HepG2 (cell line): ENCODE results near the gene FBXO44. TPM values are rescaled to one million over a fixed set of nuclear protein-coding genes. Genes with fewer than 3 reads are reported as not detected.
A peak's percentile ranks its signal among the peaks of the same experiment; 100 is the strongest.

ENCODE experiments used
- AGO2 ChIP-seq: fragments of 200-400 bp; formaldehyde crosslinking; optimal IDR thresholded peaks from 2 replicates; pipeline ENCODE3; 2017; ENCODE audit warnings: mild to moderate bottlenecking, low read depth, low read length, moderate library complexity
- ARNT2 ChIP-seq: sonication (generic); formaldehyde crosslinking; IDR thresholded peaks from 2 replicates; pipeline ENCODE4 v1.8.0; 2022; ENCODE audit warnings: mild to moderate bottlenecking, low read depth, missing genetic modification reagents, moderate library complexity
- BHLHE40 ChIP-seq: IDR thresholded peaks from 2 replicates; pipeline ENCODE4 v1.6.1; 2011; ENCODE audit warnings: low read length, improper control_type of control experiment
- CEBPG ChIP-seq: IDR thresholded peaks from 2 replicates; pipeline ENCODE4 v1.6.1; 2016
- FOXC1 ChIP-seq: sonication (generic); formaldehyde crosslinking; IDR thresholded peaks from 2 replicates; pipeline ENCODE4 v1.8.0; 2022; ENCODE audit warnings: mild to moderate bottlenecking, missing genetic modification reagents, borderline replicate concordance
- GMEB1 ChIP-seq: sonication (generic); formaldehyde crosslinking; IDR thresholded peaks from 2 replicates; pipeline ENCODE4 v1.5.1; 2020; ENCODE audit warnings: missing genetic modification reagents, mild to moderate bottlenecking, borderline replicate concordance
- HMGXB4 ChIP-seq, 2 experiments: sonication (generic) in 1 of 2; formaldehyde crosslinking in 1 of 2; IDR thresholded peaks; 2 replicates each; pipeline versions ENCODE4 v1.4.0 to v1.6.1; 2018 to 2020; ENCODE audit warnings: missing genetic modification reagents in 2 of 2, borderline replicate concordance in 1 of 2, low read depth in 1 of 2, mild to moderate bottlenecking in 1 of 2, missing biosample characterization in 1 of 2
- IKZF5 ChIP-seq: IDR thresholded peaks from 2 replicates; pipeline ENCODE4 v1.6.1; 2018; ENCODE audit warnings: missing genetic modification reagents, mild to moderate bottlenecking, missing compliant biosample characterization
- TGIF2 ChIP-seq: IDR thresholded peaks from 2 replicates; pipeline ENCODE4 v1.6.1; 2016; ENCODE audit warnings: control low read depth, missing compliant biosample characterization
- ZBTB7A ChIP-seq: sonication (generic); formaldehyde crosslinking; IDR thresholded peaks from 2 replicates; pipeline ENCODE4 v1.8.0; 2022; ENCODE audit warnings: mild to moderate bottlenecking, missing genetic modification reagents
- ZNF124 ChIP-seq: sonication (generic); formaldehyde crosslinking; IDR thresholded peaks from 2 replicates; pipeline ENCODE4 v1.4.0; 2020; ENCODE audit warnings: missing genetic modification reagents
- ZUFSP ChIP-seq: sonication (generic); formaldehyde crosslinking; IDR thresholded peaks from 2 replicates; pipeline ENCODE4 v1.9.0; 2021; ENCODE audit warnings: missing genetic modification reagents, mild to moderate bottlenecking, borderline replicate concordance
- polyA plus RNA-seq, 8 experiments: library from polyadenylated mRNA; depleted of rRNA in 3 of 8; stranded (reverse) in 7 of 8; unstranded in 1 of 8; fragments of >200 nt; fragmentation: Illumina TruSeq in 4 of 8; extraction: Trizol in 4 of 8; gene quantifications; 2 replicates each; pipeline versions ENCODE4 v1.2.1 to v1.2.3, GENCODE V29; 2011 to 2016; ENCODE audit warnings: low read depth in 4 of 8, missing spikeins in 1 of 8, mixed read lengths in 1 of 8; ENCODE audit not compliant: insufficient read depth in 1 of 8
- total RNA-seq, 5 experiments: library from RNA; depleted of rRNA; stranded (reverse); fragments of >200 nt; fragmentation: Illumina TruSeq; extraction: Trizol; gene quantifications; 2 replicates each; pipeline ENCODE4 v1.2.3, GENCODE V29; 2016; ENCODE audit warnings: low read depth in 1 of 5
- TF ChIP-seq, protein P1 (sequence below): IDR thresholded peaks from 2 replicates; pipeline ENCODE4 v1.6.1; 2016; ENCODE audit warnings: low read depth, borderline replicate concordance
- TF ChIP-seq, protein P2 (sequence below): IDR thresholded peaks from 2 replicates; pipeline ENCODE4 v1.6.1; 2016; ENCODE audit warnings: missing genetic modification reagents, missing compliant biosample characterization
- TF ChIP-seq, protein P3 (sequence below): sonication (generic); formaldehyde crosslinking; IDR thresholded peaks from 2 replicates; pipeline ENCODE4 v1.4.0; 2020; ENCODE audit warnings: mild to moderate bottlenecking, missing genetic modification reagents

The FBXO44 gene
- total and polyA plus RNA-seq, 2 of the 13 experiments (the other 11 are each of a cell fraction or from before 2014, with no cell fraction given) = 22.4 to 27.9 TPM

- TF ChIP-seq ZBTB7A (CRISPR knock-in tag) (no peak), ZNF124 (CRISPR knock-in tag) (0 out of 2 replicates have a peak, but pooled peaks have one; percentile 33), BHLHE40 (0 out of 2 replicates have a peak, but pooled peaks have one; percentile 13), CEBPG (CRISPR knock-in tag) (no peak; the same call in 1 of the 2 replicates), ZUFSP (no peak), TGIF2 (CRISPR knock-in tag) (peak; percentile 38; the same call in 1 of the 2 replicates), HMGXB4 (CRISPR knock-in tag; IDR thresholded peaks at IDR 0.05; ENCODE audit: borderline replicate concordance in 1 of 2, low read depth in 1 of 2) (peak in 1 of 2 experiments; percentile 39; a peak in 1 of 4 replicates), AGO2 (peak; percentile 73), IKZF5 (CRISPR knock-in tag) (no peak), FOXC1 (0 out of 2 replicates have a peak, but pooled peaks have one; percentile 8), GMEB1 (CRISPR knock-in tag) (no peak), ARNT2 (0 out of 2 replicates have a peak, but pooled peaks have one; percentile 11)
- TF ChIP-seq, protein P1, sequence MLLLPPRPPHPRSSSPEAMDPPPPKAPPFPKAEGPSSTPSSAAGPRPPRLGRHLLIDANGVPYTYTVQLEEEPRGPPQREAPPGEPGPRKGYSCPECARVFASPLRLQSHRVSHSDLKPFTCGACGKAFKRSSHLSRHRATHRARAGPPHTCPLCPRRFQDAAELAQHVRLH (CRISPR knock-in tag) = no peak
- TF ChIP-seq, protein P2, sequence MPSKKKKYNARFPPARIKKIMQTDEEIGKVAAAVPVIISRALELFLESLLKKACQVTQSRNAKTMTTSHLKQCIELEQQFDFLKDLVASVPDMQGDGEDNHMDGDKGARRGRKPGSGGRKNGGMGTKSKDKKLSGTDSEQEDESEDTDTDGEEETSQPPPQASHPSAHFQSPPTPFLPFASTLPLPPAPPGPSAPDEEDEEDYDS (CRISPR knock-in tag) = 0 out of 2 replicates have a peak, but pooled peaks have one; percentile 31
- TF ChIP-seq, protein P3, sequence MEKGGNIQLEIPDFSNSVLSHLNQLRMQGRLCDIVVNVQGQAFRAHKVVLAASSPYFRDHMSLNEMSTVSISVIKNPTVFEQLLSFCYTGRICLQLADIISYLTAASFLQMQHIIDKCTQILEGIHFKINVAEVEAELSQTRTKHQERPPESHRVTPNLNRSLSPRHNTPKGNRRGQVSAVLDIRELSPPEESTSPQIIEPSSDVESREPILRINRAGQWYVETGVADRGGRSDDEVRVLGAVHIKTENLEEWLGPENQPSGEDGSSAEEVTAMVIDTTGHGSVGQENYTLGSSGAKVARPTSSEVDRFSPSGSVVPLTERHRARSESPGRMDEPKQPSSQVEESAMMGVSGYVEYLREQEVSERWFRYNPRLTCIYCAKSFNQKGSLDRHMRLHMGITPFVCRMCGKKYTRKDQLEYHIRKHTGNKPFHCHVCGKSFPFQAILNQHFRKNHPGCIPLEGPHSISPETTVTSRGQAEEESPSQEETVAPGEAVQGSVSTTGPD (CRISPR knock-in tag) = peak; percentile 43; the same call in 1 of the 2 replicates
Observed at GRCh38 chr1:11653101-11653860, 1.4 kb upstream of the FBXO44 start (continued).
